Thyroid gland (tissue), 4 donors: ENCODE data around the gene ARHGEF38.

ENCODE experiments used
- CTCF ChIP-seq, 6 experiments: fragments of 200-600 bp in 3 of 6; fragments of 450-650 bp in 3 of 6; sonication (generic) in 3 of 6; IDR thresholded peaks; one replicate each; pipeline ENCODE4 v1.5.1; 2016 to 2019; ENCODE audit warnings: antibody characterized with exemption in 6 of 6, mild to moderate bottlenecking in 2 of 6, inconsistent platforms in 1 of 6, moderate library complexity in 1 of 6
- POLR2A ChIP-seq, 2 donors: fragments of 450-650 bp; IDR thresholded peaks; one replicate each; pipeline ENCODE4 v1.6.1; 2017; ENCODE audit warnings: antibody characterized with exemption in 2 of 2, mild to moderate bottlenecking in 2 of 2, moderate library complexity in 1 of 2

GRCh38 chr4:105613306-105613705 is 60.9 kb downstream of the ARHGEF38 start:
- no peak for TF ChIP-seq CTCF (IDR thresholded peaks at IDR 0.05)
- no peak for TF ChIP-seq POLR2A (IDR thresholded peaks at IDR 0.05)
